GM18519 (cell line): Measurements from ENCODE around the gene RASA1.

Source experiments
- ATAC-seq: cut with Tn5 transposase; IDR thresholded peaks from one replicate; pipeline ENCODE4 v1.9.1; 2021; ENCODE audit warnings: mild to moderate bottlenecking, moderate library complexity; ENCODE audit not compliant: unreplicated experiment, low FRiP score

Gene RASA1

DNA sequence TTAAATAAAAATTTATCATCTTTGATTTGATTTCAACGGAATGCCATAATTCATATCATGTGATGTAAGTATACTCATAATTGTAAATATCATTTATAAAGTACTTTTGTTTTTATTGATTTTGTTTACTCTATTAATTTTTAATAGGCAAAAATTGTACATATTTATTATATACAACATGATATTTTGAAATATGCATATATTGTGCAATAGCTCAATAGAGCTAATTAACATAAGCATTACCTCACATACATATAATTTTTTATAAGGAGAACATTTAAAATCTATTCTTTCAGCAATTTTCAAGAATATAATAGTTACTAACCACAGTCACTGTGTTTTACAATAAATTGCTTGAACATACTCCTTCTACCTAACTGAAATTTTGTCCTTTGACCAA is 170.0 kb downstream of the RASA1 start:
- ATAC-seq = no peak

DNA sequence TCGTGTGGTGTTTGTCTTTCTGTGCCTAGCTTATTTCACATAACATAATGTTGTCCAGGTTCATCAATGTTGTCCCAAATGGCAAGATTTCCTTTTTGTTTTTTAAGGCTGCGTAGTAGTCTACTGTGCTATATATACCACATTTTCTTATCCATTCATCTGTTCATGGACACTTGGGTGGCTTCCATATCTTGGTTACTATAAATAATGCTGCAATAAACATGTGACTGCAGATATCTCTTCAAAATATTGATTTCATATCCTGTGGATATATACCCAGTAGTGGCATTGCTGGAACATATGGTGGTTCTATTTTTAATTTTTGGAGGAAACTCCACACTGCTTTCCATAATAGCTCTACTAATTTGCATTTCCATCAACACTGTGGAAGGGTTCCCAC is 170.5 kb downstream of the RASA1 start:
- ATAC-seq = no peak
